ENCODE measurements around the gene PACS1.

PACS1 gene

GRCh38 chr11:66142370-66143263 is 72.5 kb downstream of the PACS1 start:
- no peak for DNase-seq (ENCODE audit: low read depth in 2 of 2)

GRCh38 chr11:66143264-66143566 is 73.1 kb downstream of the PACS1 start:
- no peak for DNase-seq (ENCODE audit: low read depth in 2 of 2)

GRCh38 chr11:66143996-66144678 is 74.1 kb downstream of the PACS1 start:
- DNase-seq (ENCODE audit: low read depth in 2 of 2), result no peak

GRCh38 chr11:66146074-66146473 is 76.0 kb downstream of the PACS1 start:
- no peak for DNase-seq (ENCODE audit: low read depth in 2 of 2)

- DNase-seq (ENCODE audit: low read depth in 2 of 2), result no peak
Measured at GRCh38 chr11:66146940-66147339, 76.9 kb downstream of the PACS1 start.

- DNase-seq (ENCODE audit: low read depth in 2 of 2), result no peak
Measured at GRCh38 chr11:66150140-66150539, 80.1 kb downstream of the PACS1 start.

DNA sequence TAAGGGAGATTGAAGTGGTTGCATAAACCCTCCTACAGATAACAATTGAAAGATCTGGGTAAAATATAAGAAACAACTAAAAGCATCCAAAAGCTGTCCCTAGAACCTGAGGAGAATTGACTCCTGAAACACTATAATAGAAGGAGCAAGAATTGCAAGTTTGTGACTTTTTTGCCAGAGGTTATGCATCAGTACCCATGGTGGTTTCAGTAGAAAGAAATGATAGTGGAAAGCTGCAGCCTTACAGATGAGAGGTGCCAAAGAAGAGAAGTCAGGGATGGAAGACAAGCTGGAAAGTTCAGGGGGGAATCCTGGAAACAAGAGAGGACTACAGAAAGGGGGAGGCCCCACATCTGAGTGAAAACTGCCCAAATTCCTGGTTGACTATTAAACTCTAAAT is 80.7 kb downstream of the PACS1 start:
- no peak for DNase-seq (ENCODE audit: low read depth in 2 of 2)

DNA sequence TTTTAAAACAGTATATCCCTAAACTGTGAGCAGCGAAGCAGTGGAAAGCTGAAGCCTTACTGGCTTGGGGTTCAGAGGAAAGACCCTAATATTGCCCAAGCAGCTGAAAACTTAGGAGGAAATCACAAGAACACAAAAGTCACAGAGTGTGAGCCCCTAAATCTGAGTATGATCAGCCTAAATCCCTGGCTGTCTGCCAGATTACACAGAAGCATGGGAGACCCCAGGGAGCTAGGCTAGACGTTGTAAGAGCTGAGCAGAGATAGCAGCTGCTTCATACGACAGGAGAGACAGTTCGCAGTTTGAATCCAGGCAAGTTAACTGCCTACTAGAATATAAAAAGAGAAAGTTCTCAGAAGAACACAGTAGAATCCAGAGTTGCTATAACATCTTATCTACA is 81.2 kb downstream of the PACS1 start:
- DNase-seq (ENCODE audit: low read depth in 2 of 2), result no peak

- DNase-seq (ENCODE audit: low read depth in 2 of 2), result no peak
Measured at GRCh38 chr11:66154109-66154508, 84.0 kb downstream of the PACS1 start.

GRCh38 chr11:66155387-66156073 is 85.5 kb downstream of the PACS1 start:
- no peak for DNase-seq (ENCODE audit: low read depth in 2 of 2)

DNA sequence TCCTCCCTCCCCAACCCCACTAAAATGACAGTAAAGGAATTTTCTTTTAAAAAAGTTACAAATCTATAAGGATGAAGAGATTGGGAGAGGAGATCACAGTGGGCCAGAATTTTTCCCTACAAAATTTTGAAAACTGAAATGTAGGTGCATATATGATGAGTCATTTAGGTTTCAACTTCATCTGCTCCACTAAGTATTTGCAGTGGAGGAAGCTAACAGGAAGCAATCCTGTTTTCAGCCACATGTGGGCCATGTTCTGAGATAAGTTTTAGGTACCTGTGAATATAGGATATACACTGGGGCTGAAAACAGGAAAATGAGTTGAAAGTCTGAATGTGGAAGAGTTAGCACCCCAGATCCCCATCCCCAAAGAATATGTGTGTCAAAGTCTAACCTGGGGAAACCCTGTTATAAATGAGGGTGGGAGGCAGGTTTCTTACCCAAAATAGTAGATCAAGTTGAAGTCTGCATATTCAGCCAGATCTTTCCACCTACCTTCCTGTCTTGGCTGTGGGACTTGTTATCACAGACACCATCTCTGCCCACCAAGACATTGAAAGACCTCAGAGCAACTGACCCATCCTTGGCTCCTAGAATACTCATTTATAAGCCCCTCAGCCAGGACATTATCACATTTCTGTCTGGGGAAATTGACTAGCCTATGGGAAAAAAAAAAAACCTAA is 87.3 kb downstream of the PACS1 start:
- no peak for DNase-seq (ENCODE audit: low read depth in 2 of 2)

DNA sequence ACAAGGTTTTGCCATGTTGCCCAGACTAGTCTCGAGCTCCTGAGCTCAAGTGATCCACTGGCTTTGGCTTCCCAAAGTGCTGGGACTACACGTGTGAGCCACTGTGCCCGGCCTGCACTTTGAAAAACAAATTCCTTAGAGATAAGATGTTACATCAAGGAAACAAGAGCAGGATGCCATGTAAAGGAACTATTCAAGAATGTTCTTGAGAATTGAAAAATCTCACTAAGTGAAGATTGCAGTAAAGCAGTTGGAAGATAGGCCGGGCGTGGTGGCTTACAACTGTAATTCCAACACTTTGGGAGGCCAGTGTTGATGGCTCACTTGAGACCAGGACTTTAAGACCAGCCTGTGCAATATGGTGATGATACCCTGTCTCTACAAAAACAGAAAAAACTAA is 88.1 kb downstream of the PACS1 start:
- DNase-seq (ENCODE audit: low read depth in 2 of 2), result no peak

- DNase-seq (ENCODE audit: low read depth in 2 of 2), result no peak
Measured at GRCh38 chr11:66159324-66159984, 89.4 kb downstream of the PACS1 start.

DNA sequence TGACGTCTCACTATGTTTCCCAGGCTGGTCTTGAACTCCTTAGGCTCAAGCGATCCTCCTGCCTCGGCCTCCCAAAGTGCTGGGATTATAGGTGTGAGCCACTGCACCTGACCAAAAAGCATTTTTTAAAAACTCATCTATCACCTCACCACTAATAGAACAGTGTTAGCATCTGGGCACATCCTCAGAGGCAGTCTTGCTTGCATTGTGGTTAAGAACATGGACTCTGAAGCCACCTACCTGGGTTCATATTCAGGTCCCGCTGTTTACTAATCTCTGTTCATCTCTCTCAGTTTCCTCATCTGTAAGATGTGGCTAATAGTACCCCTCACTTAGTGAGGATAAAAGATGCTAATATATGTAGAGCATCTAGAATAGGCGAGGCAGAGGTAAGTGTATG is 90.6 kb downstream of the PACS1 start:
- no peak for DNase-seq (ENCODE audit: low read depth in 2 of 2)

GRCh38 chr11:66168289-66168688 is 98.2 kb downstream of the PACS1 start:
- no peak for DNase-seq (ENCODE audit: low read depth in 2 of 2)

- DNase-seq (ENCODE audit: low read depth in 2 of 2), result no peak
Measured at GRCh38 chr11:66172146-66172545, 102.1 kb downstream of the PACS1 start.

DNA sequence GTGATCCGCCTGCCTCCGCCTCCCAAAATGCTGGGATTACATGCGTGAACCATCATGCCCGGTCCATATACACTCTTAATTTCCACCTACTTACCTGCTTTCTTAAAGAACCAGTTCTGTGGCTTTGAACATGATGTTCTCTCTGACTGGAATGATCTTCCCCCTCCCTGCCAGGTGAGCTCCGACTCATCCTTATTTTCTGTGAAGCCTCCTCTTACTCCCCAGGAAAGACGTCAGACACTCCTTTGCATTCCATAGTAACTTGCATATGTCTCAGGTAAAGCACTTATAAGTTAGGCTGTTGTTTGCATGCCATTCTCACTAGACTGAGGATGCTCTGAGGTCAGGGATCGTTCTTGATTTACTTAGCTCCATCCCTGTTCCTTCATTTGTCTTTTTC is 106.6 kb downstream of the PACS1 start:
- DNase-seq (ENCODE audit: low read depth in 2 of 2), result no peak

DNA sequence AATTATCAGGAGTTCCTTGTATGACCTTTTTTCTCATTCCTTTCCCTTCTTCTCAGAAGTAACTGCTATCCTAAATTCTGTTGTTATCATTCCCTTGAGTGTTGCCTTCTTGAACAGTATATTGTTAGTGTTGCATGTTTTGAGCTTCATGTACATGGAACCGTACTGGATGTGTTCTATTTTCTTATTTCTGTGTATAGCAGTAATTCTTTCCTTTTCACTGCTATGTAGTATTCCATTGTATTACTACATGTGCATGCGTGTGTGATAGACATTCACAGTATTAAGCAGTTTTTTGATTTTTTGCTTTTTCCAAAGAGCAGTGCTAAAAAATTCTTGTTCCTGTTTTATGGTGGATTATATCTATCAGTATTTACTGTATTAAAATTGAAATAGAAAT is 108.1 kb downstream of the PACS1 start:
- DNase-seq (ENCODE audit: low read depth in 2 of 2), result no peak

DNA sequence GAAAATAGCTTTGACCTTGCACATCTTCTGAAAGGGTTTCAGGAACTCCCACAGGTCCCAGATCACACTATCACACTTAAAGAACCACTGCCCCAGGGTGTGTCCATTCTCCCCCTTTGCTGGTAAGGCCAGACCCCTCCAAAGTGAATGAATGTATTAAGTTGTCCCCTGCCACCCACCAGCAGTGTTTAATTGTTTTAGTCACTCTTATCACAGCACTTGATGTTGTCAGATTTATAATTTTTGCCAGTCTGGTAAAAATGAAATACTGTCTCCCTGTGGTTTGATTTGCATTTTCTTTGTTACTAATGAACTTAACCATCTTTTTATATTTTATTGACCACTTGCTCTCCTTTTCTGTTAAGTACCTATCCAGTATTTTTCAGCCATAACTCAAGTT is 108.8 kb downstream of the PACS1 start:
- no peak for DNase-seq (ENCODE audit: low read depth in 2 of 2)

DNA sequence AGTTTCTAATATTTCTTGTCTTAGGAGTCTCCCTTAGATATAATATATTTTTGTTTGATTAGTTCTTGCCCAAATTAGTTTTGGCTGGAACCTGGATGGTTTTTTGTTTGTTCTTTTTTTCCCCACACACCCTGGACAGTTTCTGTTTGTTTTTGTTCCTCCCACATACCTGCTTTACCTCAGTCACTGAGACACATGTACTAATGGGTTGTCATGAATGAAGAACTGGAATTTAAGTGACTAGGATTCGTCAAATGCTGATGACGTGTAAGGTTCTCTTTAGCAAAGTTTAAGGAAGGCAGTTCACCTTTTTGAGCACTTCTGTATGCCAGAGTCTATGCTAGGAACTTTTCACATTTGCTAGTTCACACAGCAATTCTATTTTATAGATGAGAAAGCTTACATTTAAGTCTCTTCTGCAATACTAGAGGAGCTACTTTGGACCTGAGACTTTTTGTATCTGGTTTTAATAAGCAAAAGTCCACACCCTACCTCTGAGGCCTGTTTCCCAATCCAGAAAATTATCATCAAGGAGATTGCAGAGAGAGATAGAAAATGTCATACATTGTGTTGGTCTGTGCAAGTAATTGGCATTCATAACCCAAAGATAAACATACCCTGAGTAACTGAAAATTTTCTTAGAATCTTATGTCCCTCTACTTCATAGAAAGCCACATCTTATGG is 111.7 kb downstream of the PACS1 start:
- no peak for DNase-seq (ENCODE audit: low read depth in 2 of 2)

DNA sequence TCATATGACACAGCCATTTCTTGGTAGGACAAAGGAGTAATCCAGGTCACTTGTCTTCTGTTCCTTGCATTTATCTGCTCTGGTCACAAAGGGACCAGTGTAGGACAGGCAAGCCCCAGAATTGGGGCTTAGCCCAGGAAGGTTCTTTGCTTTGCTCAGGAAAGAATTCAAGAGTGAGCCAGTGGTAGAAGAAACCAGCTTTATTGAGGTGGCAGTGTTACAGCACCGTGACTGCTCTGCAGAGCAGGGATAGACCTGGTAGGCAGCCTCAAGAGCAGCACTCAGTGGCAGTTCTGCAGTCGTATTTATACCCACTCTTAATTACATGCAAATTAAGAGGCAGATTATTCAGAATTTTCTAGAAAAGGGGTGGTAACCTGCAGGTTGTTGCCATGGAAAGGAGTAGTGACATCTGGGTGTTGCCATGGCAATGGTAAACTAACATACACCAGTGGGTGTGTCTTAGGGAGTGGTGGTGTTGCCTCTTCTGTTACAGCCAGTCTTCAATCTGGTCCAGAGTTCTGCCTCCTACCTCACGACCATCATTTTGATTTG is 113.5 kb downstream of the PACS1 start:
- DNase-seq (ENCODE audit: low read depth in 2 of 2), result no peak

Measured in stimulated activated CD8-positive, alpha-beta memory T cell treated with anti-CD3 and anti-CD28 coated beads, Interleukin-15, amount 100 ng/mL, for 4 hours (primary cell).